Neutrophil (primary cell): ENCODE measurements around the gene SLC12A8.

Experiments
- H3K27ac ChIP-seq: fragments of 200-600 bp; sonication (generic); 2 replicates; pipeline ENCODE4 v1.5.1; 2016; ENCODE audit warnings: mild to moderate bottlenecking, moderate library complexity
- H3K27me3 ChIP-seq: fragments of 200-600 bp; sonication (generic); 2 replicates; pipeline ENCODE4 v1.6.0; 2016; ENCODE audit warnings: mild to moderate bottlenecking
- H3K36me3 ChIP-seq: fragments of 200-600 bp; sonication (generic); 2 replicates; pipeline ENCODE4 v1.5.1; 2017
- H3K4me1 ChIP-seq, 2 experiments: fragments of 200-600 bp in 1 of 2; sonication (generic) in 1 of 2; 1 replicate in 1 of 2; 2 replicates in 1 of 2; pipeline versions ENCODE4 v1.5.1 to v1.6.1; 2013 to 2016; ENCODE audit warnings: low read depth in 1 of 2, low read length in 1 of 2, mild to moderate bottlenecking in 1 of 2, moderate library complexity in 1 of 2; ENCODE audit not compliant: control insufficient read depth in 1 of 2, insufficient read depth in 1 of 2
- H3K4me3 ChIP-seq, 2 experiments: fragments of 200-600 bp in 1 of 2; sonication (generic) in 1 of 2; 1 replicate in 1 of 2; 2 replicates in 1 of 2; pipeline ENCODE4 v1.5.1; 2013 to 2016; ENCODE audit warnings: low read depth in 1 of 2, low read length in 1 of 2, mild to moderate bottlenecking in 1 of 2, moderate library complexity in 1 of 2
- H3K9me3 ChIP-seq: fragments of 200-600 bp; sonication (generic); 2 replicates; pipeline ENCODE4 v1.5.1; 2016
- CTCF ChIP-seq: fragments of 200-600 bp; sonication (generic); IDR thresholded peaks from 2 replicates; pipeline ENCODE4 v1.5.1; 2016; ENCODE audit warnings: antibody characterized with exemption

SLC12A8 gene

GRCh38 chr3:125077864-125078263, 134.7 kb downstream of the SLC12A8 start:
- Histone ChIP-seq H3K27ac (no peak overlapping the region), H3K36me3 (no peaks in the 10 kb centered on the region), H3K4me3 (no peak overlapping the region), H3K27me3 (no peaks in the 10 kb centered on the region), H3K9me3 (no peaks in the 10 kb centered on the region), H3K4me1 (peaks cover 16 to 32% of the 10 kb centered on the region in 2 experiments)
- no peak for TF ChIP-seq CTCF

- no peak overlapping the region for H3K27ac ChIP-seq
- H3K27me3 ChIP-seq = no peaks in the 10 kb centered on the region
- no peaks in the 10 kb centered on the region for H3K36me3 ChIP-seq
- TF ChIP-seq CTCF = no peak
- H3K4me1 ChIP-seq = peaks cover 16 to 32% of the 10 kb centered on the region in 2 experiments
- H3K9me3 ChIP-seq = no peaks in the 10 kb centered on the region
- H3K4me3 ChIP-seq = no peak overlapping the region
These were observed 136.1 kb downstream of the SLC12A8 start for GRCh38 chr3:125076464-125076863.

- Histone ChIP-seq H3K9me3 (no peaks in the 10 kb centered on the region), H3K27me3 (no peaks in the 10 kb centered on the region), H3K27ac (no peak overlapping the region), H3K36me3 (no peaks in the 10 kb centered on the region), H3K4me1 (peaks cover 16 to 31% of the 10 kb centered on the region in 2 experiments), H3K4me3 (no peak overlapping the region)
- no peak for TF ChIP-seq CTCF
These were observed 136.8 kb downstream of the SLC12A8 start for GRCh38 chr3:125075738-125076137.

- Histone ChIP-seq H3K27ac (no peak overlapping the region), H3K27me3 (no peaks in the 10 kb centered on the region), H3K9me3 (no peaks in the 10 kb centered on the region), H3K4me3 (no peak overlapping the region), H3K4me1 (peaks cover 0 to 8% of the 10 kb centered on the region in 2 experiments), H3K36me3 (no peaks in the 10 kb centered on the region)
- TF ChIP-seq CTCF = no peak
These were observed 139.1 kb downstream of the SLC12A8 start for GRCh38 chr3:125073390-125073905.

- Histone ChIP-seq H3K36me3 (no peaks in the 10 kb centered on the region), H3K27me3 (no peaks in the 10 kb centered on the region), H3K9me3 (no peaks in the 10 kb centered on the region), H3K4me3 (no peak overlapping the region), H3K27ac (no peak overlapping the region), H3K4me1 (peaks cover 0 to 3% of the 10 kb centered on the region in 2 experiments)
- TF ChIP-seq CTCF = no peak
These were observed 139.7 kb downstream of the SLC12A8 start for GRCh38 chr3:125072749-125073389.
